Tongue (tissue), 2 donors: ENCODE measurements around the gene SMARCC2. TPM values are rescaled to one million over a fixed set of nuclear protein-coding genes. Genes with fewer than 3 reads are reported as not detected.
"Not testable (repeated sequence)": the region's sequence is repeated elsewhere in the genome, so short reads cannot be mapped to it uniquely, and the experiment has no call there.

Experiments used
- DNase-seq: peaks from one replicate; pipeline ENCODE4 v3.0.0-alpha.2; 2015
- total RNA-seq: library from RNA; depleted of rRNA; stranded (reverse); fragments of >200 nt; gene quantifications from one replicate; pipeline ENCODE4 v1.2.3, GENCODE V29; 2014

The SMARCC2 gene
- total RNA-seq, 1 donor from 2014 or later, result 49.0 TPM

DNA sequence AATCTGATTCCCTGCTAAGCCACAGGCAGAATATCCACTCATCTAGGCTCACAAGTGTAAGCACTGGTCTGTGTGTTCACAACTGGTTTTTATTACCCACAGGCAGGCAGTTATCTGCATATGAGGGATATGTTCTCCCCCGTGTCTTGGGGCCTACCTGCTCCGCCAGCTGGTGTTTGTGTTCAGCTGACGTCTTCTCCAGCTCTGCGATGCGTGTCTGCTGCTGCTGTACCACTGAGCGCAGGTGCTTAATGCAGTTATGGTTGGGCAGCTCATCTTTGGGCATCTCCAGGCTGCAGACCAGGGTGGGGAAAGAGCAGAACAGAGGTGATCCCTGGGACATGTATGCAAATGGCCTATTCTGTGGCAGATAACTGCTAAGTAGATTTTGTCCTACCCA lies 18.7 kb upstream of the SMARCC2 start:
- no peak for DNase-seq

DNA sequence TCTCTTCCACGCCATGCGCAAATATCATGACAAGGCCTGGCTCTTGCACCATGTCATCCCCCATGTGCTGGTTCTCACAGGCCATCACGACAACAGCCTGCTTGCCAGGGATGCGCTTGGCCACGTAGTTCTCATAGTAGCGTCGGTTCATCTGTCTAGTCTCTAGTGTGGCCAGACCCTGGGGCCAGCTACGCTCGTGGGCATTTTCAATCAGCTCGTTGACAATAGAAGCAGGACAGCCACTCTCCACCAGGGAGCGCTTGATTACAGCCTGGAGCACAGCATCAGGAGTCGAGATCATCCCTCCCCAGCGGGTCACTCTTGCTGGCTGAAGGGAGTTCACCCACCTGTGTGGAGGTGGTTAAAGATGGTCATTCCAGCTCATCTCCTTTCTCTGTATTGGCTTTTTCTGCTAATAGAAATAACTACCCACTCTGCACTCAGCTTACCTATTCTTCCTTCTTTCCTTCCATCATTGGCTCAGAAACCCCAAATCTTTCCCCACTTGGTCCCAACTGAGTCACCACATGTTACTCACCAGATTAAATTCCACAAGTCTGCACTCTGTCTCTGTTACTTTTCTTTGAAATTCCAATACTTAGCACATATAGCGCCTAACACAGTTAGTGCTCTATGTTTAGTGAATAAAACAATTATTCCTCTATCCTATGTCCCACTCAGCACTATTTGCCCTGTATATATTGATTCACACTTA lies 17.3 kb upstream of the SMARCC2 start:
- peak; percentile 59 for DNase-seq

DNA sequence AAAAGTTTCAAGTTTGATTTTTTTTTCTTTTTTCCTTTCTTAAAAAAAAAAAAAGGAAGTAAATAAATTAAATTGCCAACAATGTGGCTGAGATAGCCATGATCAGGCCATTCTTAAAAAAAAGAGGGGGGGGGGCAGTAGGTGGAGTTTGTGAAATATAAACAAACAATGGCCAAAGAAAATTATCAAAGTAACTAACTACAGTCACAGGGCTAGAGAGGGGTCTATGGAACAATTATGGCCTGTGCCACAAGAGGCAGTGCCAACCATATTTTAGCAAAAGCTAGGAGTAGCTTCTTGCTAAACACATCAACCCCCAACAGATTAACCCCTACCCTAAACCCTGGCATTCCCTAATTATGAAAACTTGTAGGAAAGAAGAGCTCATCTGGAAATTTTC lies 16.2 kb upstream of the SMARCC2 start:
- DNase-seq, result no peak

DNA sequence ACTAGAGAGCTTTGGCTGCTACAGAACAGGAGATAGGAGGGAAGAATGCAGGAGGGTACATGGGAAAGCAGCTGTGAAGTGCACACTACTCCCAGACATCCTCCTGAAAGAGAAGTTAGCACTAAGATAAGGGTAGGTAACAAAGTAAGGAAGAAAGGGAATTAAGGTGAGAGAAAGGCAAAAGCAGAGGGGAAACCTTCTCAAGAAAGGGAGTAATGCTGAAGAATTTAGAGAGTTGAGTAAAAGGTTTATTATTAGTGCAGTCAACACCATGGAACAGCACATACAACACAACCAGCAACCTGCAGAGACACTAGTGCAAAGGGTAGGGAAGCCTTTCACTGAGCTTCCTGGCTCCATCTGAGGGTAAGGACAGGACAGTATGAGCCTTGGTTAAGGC lies 15.0 kb upstream of the SMARCC2 start:
- DNase-seq, result no peak

DNA sequence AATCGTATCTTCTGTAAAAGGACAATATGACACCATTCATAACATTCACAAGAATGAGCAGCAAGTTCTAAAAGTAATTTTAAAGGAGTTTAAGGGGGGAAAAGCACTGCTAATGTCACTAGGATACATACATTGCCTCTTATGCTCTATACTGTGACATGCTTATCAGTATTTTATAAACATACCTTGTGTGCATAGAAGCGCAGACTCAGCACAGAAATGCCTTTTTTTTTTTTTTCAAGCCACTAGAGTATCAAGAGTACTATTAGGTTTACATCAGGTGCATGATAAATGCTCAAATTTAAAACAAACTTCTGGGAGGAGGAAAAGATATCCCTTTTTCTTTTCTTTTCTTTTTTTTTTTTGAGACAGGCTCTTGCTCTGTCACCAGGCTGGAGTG lies 13.6 kb upstream of the SMARCC2 start:
- no peak for DNase-seq

DNA sequence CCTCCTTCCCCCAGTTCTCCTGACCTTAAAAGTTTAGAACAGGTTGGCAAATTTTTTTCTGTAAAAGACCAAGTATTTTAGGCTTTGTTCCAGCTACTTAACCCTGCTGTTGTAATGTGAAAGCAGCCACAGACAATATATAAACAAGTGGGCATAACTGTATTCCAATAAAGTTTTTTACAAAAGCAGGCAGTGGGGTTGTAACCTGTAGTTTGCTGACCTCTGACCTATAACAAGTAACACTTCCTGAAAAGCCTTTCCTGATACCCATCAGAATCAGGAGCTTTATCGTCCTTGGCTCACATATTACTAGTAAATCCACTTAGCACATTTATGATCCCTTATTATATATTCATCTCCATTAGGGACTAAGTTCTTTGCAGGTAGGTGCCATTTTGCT lies 13.1 kb upstream of the SMARCC2 start:
- no peak for DNase-seq

DNA sequence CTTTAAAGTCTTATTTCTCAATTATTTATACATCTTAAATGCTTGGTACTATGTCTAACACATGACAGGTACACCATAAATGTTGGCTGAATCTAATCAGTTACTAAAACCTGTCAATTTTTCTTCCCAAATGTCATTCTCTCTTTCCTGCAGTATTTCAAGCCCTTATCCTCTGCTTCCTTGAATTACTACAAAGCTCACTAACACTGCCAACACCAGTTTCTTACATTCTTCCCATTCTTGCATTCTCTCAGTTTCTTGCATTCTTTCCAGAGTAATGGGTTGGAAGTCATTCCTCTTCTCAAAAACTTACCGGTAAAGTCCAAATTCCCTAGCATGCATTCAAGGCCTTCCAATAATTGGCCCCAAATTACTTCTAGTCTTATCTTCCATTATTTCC lies 9.6 kb upstream of the SMARCC2 start:
- no peak for DNase-seq

DNA sequence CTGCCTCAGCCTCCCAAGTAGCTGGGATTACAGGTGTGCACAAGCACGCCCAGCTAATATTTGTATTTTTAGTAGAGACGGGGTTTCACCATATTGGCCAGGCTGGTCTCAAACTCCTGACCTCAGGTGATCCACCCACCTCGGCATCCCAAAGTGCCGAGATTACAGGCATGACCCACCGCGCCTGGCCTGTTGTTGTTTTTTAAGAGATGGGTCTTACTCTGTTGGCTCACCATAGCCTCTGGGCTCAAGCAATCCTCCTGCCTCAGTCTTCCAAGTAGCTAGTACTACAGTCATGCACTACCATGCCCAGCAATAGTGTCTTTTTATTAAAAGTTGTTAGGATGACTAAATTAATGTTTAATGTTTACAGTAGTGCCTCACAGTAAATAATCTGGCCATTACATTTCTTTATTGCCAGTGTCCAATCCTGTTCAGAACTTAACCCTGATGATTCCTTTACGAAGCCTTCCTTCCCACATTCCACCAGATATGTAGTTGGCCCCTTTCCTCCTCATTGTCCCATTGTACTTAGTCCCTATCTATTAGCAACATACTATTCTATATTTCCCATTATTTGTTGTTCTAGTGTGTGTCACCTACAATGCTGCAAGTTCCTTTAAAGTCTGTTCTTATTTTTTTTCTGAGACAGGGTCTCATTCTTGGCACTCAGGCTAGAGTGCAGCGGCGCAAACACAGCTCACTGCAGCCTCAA lies 8.8 kb upstream of the SMARCC2 start:
- no peak for DNase-seq

DNA sequence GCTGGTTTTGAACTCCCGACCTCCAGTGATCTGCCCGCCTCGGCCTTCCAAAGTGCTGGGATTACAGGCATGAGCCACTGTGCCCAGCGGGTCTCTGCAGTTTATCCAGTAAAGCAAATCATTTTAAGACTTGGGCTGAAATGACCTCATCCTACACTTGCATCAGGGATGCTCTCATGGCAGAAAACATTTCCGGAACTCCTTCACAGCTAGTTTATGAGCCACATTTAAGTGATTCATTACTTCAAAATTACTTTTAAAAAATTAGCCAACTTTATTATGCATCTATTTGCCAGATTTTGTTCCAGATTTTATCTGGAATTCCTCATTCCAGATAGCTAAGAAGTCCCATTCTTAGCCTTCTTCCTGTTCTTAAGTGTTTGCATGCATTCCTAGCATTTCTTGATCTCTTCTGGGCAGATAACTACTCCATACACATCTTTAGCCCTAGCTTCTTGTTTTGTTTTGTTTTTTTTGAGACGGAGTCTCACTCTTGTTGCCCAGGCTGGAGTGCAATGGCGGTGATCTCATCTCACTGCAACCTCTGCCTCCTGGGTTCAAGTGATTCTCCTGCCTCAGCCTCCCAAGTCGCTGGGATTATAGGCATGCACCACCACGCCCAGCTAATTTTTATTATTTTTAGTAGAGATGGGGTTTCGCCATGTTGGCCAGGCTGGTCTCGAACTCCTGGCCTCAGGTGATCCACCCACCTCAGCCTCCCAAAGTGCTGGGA lies 7.7 kb upstream of the SMARCC2 start:
- not testable (repeated sequence) for DNase-seq

DNA sequence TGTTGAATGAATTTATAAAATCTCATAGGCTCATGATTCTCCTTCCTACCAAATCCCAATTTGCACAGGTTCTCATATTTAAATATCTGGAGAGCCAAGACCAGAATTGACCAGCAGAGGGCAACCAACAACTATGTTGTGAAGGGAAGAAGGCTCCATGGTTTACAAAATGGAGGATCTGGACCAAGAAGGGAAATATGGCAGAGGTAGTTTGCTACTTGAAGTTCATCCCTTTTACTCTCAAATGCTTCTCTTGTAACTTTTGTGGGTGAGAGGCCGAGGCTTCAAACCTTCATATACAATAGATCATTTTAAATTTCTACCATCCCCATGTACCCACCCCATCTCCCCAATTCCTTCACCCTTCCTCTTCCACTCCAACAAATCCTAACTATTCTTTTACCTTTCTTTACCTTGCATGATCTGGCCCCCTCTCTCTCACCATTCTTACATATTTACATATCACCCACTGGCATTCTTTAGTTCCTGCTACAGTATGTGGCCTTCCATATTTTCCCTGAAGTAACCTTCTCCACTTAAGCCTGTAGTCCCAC lies 3.8 kb upstream of the SMARCC2 start:
- peak; percentile 93 for DNase-seq

DNA sequence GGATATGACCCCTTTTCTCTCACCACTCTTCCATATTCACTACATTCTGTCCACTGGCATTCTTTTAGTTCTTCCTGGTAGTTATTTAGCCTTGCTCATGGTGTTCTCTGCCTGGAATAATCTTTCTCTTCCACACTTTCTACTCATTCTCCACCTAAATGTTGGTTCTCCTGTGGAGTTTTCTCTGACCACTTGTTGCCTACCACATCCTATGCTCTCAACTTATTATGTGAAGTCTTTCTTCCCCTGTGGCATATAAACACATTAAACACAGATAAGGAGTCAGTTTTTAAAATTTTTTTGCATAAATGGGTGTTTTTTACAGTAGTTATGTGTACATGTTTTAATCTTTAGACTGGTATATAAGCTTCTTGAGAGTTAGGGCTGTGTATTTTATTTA lies 3.3 kb upstream of the SMARCC2 start:
- DNase-seq, result no peak

DNA sequence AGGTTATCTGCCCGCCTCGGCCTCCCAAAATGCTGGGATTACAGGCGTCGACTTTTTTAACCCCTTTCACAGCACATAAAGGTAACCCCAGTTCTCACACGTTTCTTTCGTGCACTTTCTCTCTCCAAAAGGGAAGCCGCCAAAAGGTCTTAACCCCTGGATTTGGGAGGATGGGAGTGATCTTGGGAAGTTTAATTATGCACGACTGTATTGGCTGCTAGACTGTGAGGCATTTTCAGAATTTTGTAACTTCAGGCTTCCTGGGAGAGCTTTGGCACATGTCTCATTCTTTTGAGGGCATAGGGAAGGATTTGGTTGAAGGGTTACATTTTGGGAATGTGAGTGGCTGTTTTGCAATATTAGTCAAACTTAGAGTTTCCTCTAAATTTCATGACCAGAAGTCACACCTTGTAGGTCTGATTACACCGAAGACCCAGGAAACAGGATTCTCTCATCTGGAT lies 1.4 kb upstream of the SMARCC2 start:
- peak; percentile 29 for DNase-seq

DNA sequence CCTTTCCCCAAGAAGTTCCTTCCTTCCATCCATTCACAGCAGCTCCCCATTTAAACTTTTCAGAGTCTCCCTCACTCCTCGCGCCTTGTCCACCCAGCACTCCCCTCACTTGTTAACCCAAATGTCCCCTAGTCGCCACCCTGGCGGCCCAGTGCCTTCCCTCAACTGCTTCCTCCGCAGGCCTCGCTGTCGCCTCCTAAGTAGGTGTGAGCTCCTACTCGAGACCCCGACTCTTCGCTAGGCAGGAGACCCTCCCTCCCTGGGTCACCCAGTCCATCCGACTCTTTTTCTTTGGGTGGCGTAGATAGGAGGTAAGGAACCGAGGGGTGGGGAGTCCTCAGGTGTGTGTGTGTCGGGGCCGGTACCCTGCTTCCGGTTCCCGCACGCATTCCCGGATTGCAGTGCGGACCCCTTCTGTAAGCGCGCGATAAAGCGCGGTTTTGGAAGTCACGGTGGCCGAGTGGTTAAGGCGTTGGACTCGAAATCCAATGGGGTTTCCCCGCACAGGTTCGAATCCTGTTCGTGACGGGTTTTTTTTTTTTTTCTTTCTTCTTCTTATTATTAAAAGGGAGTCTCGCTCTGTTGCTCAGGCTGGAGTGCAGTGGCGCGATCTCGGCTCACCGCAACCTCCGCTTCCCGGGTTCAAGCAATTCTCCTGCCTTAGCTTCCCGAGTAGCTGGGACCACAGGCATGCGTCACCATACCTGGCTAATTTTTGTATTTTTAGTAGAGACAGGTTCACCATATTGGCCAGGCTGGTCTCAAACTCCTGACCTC lies 823 bp upstream of the SMARCC2 start:
- DNase-seq, result peak; percentile 97

DNA sequence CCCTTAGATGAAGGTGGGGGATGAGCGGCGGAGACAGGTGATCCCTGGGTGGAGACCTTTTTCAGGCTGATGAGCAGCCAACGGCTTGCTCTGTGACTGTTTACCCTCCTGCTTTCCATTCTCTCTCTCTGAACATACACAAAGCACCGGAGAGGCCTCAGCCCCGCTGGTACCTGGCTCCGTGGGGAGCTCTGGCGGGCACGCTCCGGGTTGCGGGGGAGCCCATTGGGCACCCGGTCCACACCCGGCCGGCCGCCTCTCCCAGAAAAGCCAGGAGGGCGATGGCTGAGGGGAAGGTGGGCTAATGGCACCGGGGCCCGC lies 545 bp downstream of the SMARCC2 start:
- peak; percentile 55 for DNase-seq

DNA sequence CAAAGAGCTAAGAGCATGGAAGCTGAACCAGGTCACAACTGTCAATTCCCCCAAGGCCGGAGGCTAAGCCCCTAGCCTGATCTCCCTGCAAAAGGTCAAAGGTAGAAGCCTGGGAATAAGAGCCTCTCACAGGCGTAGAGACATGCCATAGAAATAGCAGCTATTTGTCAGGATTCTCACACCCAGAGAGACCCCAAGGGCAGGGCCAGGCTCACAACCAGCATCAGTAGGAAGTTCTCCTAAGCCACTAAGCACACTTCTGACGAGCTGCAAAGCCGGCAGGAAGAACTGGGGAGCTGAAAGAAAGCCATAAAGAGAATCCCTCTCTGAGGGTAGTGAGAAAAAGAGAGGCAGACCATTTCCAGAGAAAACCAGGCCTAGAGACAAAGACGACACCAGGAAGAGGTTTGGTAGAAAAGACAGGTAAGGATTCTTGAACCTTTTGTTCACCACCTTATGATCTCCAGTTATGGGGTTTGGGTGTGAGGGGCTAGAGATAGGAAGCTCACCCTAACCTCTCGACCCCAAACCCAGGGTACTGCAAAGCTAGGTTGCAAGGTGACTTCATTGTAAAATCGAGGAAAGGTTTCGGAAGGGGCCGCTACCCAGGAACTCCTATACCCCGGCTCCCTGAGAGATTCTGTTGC lies 1.0 kb downstream of the SMARCC2 start:
- no peak for DNase-seq

DNA sequence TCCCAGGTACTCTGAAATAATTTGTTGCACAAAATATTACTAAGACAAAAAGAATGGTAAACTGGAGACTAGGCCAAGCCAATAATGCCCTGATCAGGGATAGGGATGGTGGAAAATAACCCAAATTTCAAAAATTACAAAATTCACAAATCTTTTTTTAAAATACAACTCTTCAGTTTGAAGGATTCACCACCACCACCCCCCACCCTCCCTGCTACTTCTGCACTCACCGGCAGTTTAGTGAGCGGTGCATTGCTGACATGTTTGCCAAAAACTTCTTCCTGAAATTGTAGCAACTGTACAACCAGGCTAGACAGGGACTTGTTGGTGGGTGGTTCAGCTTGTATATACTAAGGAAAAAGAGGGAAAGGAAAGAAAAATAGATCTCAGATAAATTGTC lies 2.3 kb downstream of the SMARCC2 start:
- DNase-seq, result no peak

DNA sequence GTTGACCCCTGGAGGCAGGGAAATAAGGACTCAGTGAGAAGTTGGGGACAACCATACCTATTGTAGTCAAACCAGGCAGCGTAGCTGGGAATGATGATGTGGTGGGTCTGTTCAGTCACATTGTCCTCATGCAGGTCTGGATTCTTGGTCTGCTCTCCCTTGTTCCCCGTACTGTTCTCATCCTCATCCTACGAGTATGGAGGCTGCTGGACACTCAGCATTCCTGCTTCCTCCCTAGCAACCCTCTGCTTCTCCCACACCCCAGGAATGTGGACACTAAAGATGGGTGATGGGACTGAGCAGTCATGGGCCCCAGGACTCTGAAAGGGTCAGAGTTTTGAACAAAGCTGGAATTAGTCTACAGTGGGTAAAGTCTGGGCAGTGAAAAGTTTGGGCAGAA lies 10.9 kb downstream of the SMARCC2 start:
- no peak for DNase-seq

DNA sequence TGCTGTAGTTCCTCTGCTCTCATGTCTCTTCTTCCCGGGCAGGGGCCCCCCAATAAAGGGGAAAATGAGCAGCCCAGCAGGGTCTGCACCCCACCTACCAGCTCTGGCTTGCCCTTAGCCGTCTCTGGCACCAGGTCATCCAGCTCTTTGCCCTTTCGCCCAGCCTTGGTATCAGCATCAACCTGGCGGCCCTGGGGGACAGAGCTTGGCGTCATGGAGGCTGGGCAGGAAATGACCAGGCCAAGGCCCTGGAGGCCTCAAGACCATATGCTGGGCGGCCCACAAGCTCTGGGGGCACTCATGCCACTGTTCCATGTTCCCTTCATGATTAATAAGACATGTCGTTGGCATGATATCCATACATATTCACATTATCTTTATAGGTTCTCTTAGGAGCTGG lies 16.4 kb downstream of the SMARCC2 start:
- DNase-seq, result no peak

DNA sequence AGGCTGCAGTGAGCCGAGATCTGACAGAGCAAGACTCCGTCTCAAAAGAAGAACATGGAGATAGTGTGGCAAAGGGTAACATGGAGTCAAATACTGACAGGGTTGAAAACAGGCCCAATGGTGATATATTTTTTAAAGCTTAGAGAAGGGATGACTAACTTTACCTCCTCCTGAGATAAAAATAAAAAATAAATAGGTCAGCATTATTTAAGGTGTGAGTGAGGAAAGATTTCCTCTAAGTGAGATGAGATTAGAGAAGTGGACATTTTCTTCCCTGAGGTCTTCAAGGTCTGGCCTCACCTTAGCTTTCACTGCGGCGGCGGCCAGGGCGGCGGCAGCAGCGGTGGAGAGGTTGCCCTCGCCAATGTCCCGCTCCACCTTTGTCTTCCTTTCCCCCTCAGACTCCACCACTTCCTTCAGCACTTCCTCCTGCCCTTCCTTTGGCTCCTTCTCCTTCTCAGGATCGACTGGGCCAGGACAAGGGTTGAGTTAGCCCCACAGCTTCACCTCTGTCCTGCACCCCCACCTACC lies 20.0 kb downstream of the SMARCC2 start:
- DNase-seq, result no peak

DNA sequence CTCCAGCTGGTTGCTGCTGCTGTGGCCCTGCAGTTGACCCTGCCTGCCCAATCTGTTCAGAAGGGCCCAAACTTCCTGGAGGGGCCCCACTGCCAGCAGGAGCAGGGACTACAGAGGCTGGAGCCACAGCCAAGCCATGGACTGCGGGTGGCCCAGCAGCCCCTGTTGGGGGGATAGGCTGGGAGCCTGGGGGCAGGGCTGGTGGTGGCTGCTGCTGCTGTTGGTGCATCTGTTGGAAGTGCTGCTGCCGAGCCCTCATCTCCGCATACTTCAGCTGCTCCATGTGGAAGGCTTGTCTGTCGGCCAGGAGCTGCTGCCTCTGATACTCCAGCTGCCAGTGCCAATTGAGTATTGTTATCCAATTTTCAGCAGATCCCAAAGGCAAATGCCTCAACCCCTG lies 23.9 kb downstream of the SMARCC2 start:
- DNase-seq, result peak; percentile 73

DNA sequence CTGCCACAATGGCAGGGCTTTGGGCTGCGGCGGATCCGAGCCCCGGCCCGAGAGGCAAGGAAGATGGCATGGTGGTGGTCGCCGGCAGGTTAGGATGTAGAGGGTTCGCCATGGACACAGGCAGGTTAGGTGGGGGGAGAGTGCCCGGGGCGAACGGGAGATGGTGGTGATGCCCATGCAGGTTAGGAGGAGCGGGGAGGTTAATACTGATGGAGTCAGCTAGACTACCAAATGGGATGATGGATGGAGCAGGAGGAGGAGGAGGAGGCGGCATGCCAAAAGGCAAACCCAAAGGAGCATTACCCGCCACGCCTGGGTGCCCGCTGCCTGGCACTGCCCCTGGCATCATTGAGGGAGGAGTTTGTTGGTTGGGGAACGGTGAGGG lies 24.9 kb downstream of the SMARCC2 start:
- DNase-seq, result no peak
